Mucosa of gallbladder (tissue), 1 donor: ENCODE data around the gene ZCCHC14. TPM values are rescaled to one million over a fixed set of nuclear protein-coding genes. Genes with fewer than 3 reads are reported as not detected.
A peak's percentile ranks its signal among the peaks of the same experiment; 100 is the strongest.
"Not testable (repeated sequence)": the region's sequence is repeated elsewhere in the genome, so short reads cannot be mapped to it uniquely, and the experiment has no call there.

Source experiments
- DNase-seq: peaks from one replicate; pipeline ENCODE4 v3.0.0-alpha.2; 2020; ENCODE audit warnings: low spot score
- total RNA-seq: library from RNA; stranded (reverse); gene quantifications from one replicate; pipeline ENCODE4 v1.2.1, GENCODE V29; 2021
- donor health status: DM: no; HTN: no; CAD: no.

Gene ZCCHC14
- total RNA-seq, 1 donor from 2014 or later: 25.1 TPM

GRCh38 chr16:87410530-87410929, 82.3 kb downstream of the ZCCHC14 start:
- no peak for DNase-seq

GRCh38 chr16:87409781-87410180, 83.0 kb downstream of the ZCCHC14 start:
- DNase-seq: no peak

DNA sequence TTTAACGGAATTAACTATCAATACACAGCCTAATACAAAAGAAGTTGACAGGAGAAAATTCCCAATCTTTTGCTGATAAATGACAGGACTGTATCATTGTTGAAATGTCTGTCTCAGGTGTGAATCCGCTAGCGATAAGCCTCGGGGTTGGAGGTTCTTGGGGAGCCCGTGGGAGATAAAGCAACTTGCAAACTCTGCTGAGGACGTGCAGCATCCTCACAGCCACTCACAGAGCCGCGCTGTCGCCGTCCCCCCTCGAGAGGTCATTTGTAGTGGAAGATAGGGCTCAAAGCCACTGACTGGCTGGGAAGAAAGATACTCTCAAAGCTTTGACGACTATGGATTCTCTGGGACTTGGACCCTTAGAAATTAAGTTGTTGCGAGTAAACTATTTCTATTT, 83.7 kb downstream of the ZCCHC14 start:
- DNase-seq: no peak

DNA sequence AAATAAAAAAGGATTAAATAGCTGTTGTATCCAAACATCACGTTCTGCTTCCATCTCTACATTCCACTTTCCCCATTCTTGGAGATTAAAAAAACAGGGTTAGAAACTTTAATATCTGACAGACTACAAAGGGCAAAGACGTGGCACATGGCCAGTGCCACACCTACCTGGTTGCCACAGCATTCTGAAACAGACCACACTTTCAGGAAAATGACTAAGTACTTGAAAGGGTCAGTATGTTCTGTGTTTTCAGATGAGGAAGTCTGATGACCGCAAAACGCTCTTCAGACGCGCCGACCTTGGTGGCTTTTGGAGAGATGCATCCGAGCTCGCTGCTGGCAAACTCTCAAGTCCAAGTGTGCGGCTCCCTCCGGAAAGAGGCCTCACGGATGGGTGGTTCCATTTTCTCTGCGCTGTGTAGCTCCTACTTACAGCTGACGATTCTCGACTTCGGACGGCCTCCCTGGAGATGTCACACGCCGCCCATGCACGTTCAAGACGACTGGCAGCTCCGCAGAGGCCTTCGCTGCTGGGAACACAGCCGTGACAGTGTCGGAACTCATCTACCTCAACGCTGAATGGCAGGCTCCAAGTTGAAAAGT, 85.2 kb downstream of the ZCCHC14 start:
- no peak for DNase-seq

- no peak for DNase-seq
These were observed 86.2 kb downstream of the ZCCHC14 start for GRCh38 chr16:87406495-87407088.

DNA sequence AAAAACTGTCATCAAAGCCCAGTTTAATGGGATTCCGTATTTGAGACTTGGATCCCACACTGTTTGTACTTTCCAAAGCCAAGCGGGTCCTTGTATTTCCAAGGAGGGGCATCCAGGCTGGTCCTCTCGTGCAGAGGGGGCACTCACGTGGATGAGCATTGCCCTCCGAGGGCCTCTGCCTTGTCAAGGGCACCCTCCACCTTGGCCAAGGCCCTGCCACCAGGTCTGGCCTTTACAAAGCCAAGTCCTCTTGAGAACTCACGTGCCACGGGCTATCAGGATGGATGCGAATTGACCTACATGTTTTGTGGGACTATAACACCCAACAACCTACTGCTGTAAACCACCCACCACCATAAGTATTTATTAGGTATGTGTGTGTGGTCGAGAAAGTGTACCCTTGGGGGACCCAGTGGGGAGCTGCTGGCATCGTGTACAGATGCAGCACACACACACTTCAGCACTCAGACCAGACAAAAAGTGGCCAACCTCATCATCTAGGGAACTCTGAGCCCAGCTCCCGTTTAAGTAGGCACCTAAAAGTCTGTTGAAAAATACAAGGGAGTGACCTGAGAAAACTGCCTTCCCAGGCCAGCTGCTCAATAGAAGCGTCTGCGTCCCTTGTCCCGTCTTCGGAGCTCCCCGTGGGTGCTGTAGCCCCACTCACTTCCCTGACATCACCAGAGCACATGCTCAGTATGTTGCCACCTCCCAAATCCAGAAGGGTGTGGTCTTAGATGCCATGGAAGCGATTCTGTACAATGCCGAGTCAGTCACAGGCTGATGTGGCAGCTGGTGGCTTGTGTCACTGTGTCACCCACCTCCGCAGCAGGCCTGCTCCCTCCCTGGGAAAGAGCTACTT, 87.8 kb downstream of the ZCCHC14 start:
- no peak for DNase-seq

- DNase-seq: no peak
These were observed 97.5 kb downstream of the ZCCHC14 start for GRCh38 chr16:87395181-87395842.

- DNase-seq: no peak
These were observed 99.2 kb downstream of the ZCCHC14 start for GRCh38 chr16:87393680-87394055.

GRCh38 chr16:87392821-87393679, 99.8 kb downstream of the ZCCHC14 start:
- DNase-seq: peak; percentile 34

DNA sequence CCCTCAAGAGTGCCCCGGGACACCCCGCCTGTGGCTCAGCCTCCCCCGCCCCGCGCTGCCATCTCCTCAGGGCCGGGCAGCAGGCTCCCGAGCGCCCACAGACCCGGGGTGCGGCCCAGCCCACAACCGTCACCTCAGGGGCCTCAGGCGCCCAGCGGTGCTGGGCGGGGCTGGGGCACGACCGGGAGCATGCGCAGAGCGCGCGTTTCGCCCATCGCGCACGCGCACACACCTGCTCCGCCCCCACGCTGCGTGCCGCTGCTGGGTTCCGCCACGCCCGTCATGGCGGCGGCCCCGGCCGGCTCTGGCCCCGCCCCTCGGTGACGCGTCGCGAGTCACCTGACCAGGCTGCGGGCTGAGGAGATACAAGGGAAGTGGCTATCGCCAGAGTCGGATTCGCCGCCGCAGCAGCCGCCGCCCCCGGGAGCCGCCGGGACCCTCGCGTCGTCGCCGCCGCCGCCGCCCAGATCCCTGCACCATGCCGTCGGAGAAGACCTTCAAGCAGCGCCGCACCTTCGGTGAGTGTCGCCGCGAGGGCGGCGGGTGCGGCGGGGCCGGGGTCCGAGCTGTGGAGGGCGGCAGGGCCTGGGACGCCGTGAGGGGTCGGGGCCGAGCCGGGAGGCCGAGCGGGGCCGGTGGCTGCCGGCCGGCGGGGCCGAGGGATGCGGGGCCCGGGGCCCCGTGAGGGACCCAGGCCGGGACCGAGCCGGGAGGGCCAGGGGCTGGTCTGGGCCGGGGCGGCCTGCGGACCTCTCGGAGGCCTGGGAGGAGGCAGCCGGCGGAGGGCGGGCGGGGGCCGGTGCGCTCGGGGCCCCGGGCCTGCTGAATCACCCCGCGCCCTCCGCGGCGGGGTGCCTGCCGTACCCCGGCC, 100.6 kb downstream of the ZCCHC14 start, which contains the start of gene MAP1LC3B:
MAP1LC3B (plus strand) TSS at position 387 of the 871 bp plus-strand sequence; CDS start at position 479, 92 bp downstream.
- peak; percentile 97 for DNase-seq

DNA sequence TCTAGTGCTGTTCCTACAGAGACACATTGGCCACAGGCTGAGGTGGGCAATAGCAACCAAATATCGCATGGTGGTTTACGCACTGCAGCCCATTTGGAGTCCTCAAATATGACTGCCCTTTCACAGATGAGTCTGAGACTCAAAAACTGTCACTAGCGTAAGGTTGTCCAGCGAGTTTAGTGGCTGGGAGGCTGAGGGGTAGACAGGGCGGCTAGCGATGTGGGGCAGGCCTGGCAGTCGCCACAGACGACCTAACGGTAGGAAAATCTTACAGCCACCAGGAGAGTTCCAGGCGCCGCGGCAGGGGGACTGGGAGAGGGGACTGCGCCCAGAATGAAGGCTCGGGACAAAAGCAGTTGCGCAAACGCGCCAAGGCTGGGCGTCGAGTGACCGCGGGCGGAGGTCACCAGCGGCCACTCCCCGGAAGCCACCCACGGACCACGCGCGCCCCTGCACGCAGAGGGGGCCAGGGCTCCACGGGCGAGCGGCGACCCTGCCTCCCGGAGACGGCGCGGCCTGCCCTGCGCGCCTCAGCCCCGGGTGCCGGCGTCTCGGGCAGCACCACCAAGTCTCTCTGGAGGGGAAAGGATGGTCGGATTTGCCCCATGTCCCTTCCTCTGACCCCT, 101.4 kb downstream of the ZCCHC14 start:
- DNase-seq: peak; percentile 43

- no peak for DNase-seq
These were observed 102.0 kb downstream of the ZCCHC14 start for GRCh38 chr16:87390641-87391323.

GRCh38 chr16:87389914-87390313, 102.9 kb downstream of the ZCCHC14 start:
- DNase-seq: not testable (repeated sequence)

DNA sequence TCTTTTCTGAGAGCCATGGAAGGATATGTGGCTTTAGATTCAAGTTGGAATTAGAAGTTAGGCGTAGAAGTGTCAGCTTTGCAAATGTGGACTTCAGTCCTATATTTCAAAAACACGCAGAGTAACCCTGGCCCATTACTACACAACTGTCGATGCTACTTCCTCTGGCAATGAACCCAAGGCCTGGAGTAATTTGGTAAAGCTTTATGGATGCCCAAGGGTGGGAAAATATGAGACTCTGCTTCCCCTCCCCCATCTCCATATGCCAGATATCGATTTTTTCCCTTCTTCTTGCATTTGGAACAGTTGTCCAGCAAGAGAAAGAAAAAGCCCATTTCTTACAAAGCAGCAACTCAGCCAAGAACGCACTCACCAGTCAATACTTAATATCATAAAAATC, 103.6 kb downstream of the ZCCHC14 start:
- no peak for DNase-seq

GRCh38 chr16:87388818-87389134, 104.0 kb downstream of the ZCCHC14 start:
- DNase-seq: no peak

DNA sequence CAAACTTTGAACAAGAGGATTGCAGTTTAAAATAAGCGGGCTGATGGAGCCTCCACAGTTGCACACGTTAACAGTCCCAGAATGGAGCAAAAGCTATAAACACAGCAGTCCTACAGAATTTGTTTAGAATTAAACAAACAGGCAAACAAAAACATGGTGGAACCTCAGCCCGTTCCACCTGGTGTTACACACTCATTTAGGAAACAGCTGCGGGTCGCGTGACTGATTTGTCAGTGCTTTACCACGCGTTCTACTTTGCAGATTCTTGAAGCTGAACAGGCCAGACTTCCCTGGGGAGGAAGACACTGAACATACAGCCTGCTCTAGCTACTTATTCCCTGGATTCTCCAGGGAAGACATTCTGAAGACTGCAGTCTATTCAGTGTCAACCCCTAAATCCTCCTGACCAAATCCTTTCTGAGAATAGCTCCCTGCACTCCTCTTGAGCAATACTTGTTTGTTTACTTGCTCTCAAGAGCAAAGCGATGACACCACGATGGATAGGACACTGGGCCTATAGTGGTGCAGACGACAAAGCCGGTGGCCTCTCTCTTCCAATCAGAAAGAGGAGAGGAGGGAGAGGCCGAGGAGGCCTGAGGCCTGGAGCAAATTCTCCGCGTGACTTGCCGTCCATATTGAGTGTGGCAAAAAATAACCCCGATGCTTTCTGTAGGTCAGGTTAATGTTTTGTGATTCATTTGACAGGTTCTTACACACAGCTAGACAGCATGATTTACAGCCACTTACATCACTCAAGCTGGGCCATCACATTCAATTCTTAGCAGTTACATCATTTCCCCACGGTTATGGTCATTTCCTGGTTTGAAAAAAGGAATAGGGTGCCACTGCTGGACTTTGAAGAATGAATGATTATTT, 104.6 kb downstream of the ZCCHC14 start:
- peak; percentile 97 for DNase-seq

GRCh38 chr16:87384875-87385167, 108.0 kb downstream of the ZCCHC14 start:
- not testable (repeated sequence) for DNase-seq

GRCh38 chr16:87384162-87384874, 108.5 kb downstream of the ZCCHC14 start:
- no peak for DNase-seq
